Choroid plexus epithelial cell (primary cell): ENCODE results near the gene RP2.
A peak's percentile ranks its signal among the peaks of the same experiment; 100 is the strongest.

Experiments used
- DNase-seq: peaks from one replicate; pipeline ENCODE4 v3.0.0-alpha.2; 2010; ENCODE audit warnings: low read depth
- H3K4me3 ChIP-seq: 2 replicates; pipeline ENCODE4 v1.5.1; 2011; ENCODE audit warnings: low read depth, mild to moderate bottlenecking, control low read depth, low read length, moderate library complexity
- CTCF ChIP-seq: conservative IDR thresholded peaks from 2 replicates; pipeline ENCODE4 v1.5.1; 2011; ENCODE audit warnings: low read depth, mild to moderate bottlenecking, control low read depth, inconsistent platforms, low read length, moderate library complexity

Gene RP2

DNA sequence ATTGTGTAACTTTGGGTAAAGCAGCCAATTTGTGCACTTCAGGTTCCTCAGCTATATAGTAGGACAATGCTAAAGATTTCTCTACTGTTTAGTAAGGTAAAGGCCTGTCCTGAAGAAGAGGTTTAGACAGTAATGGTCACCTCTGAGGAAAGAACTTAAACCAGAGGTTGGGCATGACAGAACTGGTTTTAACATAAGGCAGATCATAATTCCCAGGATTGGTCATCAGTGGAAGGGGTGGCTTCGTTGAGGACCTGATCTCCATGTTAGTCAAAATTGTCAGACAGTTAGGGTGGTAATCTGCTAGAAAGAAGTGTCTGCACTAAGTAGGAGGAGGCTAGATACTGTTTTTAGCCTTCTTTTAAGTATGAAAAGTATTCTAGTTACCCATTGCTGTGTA, 4.1 kb downstream of the RP2 start:
- no peak overlapping the region for H3K4me3 ChIP-seq
- TF ChIP-seq CTCF = no peak
- DNase-seq = no peak

DNA sequence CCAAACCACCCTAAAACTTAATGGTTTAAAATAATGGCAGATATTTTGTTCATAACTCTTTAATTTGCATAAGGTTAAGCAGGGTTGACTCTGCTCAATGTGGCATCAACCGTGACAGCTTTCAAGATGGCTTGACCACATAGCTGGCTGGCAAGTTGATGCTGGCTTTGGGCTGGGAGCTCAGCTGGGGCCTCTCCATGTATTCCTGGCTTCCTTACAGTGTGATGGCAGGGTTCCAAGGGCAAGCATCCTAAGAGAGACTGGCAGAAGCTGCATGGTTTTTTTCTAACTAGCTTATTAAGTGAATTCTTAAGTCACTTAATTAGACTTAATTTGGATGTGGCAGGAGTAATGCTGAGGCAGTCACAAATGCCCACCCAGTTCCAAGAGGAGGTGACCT, 4.5 kb downstream of the RP2 start:
- TF ChIP-seq CTCF = no peak
- no peak for DNase-seq

DNA sequence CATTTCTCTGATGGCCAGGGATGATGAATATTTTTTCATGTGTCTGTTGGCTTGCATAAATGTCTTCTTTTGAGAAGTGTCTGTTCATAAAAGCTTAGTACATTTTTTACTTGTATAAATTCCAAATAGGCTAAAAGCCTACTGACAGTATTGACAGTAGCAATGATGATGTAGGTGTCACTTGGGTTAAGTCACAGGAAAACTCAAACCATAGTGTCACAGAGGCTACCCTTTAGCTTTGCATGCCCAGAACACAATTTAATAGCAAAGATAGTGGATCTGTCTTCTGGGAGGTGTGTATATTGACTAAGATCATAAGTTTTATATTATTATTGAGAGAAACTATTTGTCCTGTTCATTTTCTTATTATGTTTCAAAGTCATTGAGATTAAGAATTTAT, 8.1 kb downstream of the RP2 start:
- no peak for DNase-seq
- H3K4me3 ChIP-seq = no peak overlapping the region
- TF ChIP-seq CTCF = no peak

More for the DNA sequence above, 4.5 kb downstream of the RP2 start:
- H3K4me3 ChIP-seq = no peak overlapping the region

DNA sequence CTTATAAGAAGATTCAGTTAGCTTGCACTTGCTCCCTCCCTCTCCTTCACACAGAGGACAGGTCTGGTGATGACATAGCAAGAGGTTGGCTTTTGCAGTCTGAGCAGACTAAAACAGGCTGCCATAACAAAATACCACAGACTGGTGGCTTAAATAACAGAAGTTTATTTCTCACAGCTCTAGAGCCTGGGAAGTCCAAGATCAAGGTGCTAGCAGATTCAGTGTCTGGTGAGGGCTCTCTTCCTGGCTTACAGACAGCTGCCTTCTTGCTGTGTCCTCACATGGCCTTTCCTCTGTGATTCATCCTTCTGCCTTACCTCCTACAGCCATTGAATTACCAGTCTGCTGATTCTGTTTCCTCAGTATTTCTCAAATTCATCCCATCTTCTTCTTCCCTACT, 13.1 kb downstream of the RP2 start:
- TF ChIP-seq CTCF = no peak
- no peak overlapping the region for H3K4me3 ChIP-seq
- DNase-seq = peak; percentile 48

- TF ChIP-seq CTCF = no peak
- DNase-seq = no peak
- H3K4me3 ChIP-seq = no peak overlapping the region
Observed at GRCh38 chrX:46850771-46851170, 13.9 kb downstream of the RP2 start.

DNA sequence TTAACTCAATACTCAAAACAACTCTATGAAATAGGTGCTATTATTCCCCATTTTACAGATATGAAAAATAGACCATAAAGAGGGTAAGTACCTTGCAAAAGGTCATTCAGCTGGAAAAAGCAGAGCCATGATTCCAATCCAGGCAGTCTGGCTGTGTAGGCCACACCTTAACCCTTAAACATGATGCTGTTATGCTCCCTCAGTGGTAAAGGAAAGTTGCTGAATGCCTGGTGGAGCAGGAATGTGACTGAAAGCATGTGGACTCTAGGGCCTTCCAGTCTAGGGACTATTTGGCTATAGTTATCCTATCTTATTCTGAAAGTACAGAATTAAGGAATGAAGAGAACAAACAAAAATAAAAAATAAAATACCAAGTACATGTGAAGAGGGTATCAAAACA, 19.6 kb downstream of the RP2 start:
- TF ChIP-seq CTCF = no peak
- DNase-seq = peak; percentile 45
- H3K4me3 ChIP-seq = no peak overlapping the region

GRCh38 chrX:46860557-46860956, 23.7 kb downstream of the RP2 start:
- DNase-seq = no peak
- no peak overlapping the region for H3K4me3 ChIP-seq
- no peak for TF ChIP-seq CTCF
